HG03571 (cell line): Measurements from ENCODE around the gene RWDD3.

Experiments used
- ATAC-seq: cut with Tn5 transposase; IDR thresholded peaks from one replicate; pipeline ENCODE4 v1.9.1; 2021; ENCODE audit not compliant: unreplicated experiment

The RWDD3 gene

DNA sequence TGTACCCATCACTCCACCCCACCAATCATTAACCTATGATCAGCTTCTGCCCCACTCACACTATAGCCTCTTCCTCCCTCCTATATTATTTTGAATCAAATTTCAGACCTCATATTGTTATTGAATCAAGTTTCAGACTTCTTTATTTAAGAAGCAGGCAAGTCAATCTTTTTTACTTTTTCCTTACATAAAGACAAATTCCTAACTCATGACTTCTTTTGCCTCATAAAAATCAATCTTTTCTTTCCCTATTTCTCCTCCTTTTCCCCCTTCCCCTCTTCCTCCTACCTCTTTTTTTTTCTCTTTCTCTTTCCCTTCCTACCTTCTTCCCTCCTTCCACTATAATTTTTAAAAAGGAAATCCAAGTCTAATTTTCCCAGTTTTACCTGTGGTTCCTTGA, 4.3 kb upstream of the RWDD3 start:
- no peak for ATAC-seq

DNA sequence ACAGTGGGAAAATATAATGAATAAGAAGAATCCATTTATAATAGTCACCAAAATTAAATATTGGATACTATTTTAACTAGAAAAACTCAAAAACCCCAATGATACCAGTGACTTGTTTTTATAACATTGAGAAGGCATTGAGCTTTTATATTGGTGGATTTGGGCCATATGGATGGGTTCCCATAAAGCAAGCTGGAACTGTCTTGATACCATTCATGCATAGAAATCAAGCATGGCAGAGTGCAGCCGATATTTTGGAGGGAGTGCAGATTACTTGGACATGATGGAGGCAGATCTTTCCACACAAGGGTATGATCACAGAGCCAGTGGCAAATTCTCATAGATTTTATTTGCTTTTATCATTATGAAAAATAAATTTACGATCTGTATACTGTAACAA, 3.8 kb upstream of the RWDD3 start:
- no peak for ATAC-seq

DNA sequence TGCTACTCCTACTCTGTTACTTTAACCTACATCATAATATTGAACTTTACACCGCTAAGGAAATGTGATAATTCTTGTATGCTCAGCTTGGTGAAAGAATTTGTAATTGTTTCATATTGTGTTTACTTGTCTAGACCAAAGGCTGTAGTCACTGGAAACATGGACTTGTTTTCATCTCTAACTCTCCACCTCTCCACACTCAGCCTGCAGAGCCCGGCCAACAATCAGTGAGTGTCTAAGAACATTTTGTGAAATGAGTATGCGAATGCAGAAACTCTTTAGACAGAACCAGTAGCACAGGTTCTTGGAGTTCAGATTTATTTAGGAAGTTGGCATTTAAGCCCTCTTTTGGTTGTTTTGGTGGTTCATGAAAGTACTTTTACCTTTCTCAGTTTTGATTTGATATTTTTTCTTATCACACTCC, 3.2 kb upstream of the RWDD3 start:
- no peak for ATAC-seq

DNA sequence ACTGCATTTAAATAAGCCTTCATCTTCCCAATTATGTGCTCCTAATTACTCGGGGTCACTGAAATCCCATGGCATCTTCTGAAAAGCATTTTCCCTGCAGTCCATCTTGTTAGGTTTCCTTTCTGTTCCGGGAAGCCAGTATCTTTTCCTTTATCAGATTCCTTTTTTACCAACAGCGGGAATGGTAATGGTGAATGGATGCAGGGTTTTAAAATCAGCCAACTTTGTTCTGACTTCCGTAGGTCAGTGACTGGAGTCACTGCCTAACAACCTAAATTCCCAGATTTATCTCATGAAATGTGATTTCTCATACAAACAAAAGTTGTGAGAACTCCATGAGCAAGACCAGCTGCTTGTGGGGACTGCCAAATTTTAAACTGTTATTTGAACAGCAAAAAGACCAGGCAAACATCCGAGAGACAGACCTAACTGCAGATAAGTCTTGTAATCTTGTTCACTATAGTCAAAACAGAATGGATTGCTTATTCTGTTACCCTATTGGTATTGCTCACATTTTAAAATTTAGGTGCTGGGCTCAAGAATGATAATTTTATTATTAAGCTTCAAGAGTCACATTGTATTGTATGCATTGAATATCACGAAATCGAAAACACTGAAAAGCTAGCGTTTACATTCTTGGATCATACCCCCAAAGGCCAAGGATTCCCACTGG, 1.2 kb upstream of the RWDD3 start:
- no peak for ATAC-seq

DNA sequence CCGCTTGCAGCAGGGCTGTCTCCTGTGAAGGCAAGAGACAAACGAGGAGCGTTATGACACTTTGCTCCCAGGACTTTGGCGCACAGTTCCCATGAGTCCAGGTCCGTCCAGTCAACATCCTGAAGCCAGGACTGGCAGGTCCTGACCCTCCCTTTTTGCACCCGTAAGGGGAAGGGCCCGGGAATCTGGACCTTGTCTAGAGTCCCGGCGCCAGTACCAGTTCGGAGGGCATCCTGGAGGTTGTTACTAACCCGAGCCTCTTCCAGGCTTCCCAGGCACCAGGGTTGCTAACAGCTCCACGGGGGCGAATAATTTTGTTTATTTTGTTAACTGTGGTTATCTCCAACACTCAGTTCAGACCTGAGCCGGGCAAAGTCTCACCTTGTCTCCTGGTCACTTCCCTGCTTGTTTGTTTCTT, 682 bp upstream of the RWDD3 start:
- ATAC-seq, result no peak

DNA sequence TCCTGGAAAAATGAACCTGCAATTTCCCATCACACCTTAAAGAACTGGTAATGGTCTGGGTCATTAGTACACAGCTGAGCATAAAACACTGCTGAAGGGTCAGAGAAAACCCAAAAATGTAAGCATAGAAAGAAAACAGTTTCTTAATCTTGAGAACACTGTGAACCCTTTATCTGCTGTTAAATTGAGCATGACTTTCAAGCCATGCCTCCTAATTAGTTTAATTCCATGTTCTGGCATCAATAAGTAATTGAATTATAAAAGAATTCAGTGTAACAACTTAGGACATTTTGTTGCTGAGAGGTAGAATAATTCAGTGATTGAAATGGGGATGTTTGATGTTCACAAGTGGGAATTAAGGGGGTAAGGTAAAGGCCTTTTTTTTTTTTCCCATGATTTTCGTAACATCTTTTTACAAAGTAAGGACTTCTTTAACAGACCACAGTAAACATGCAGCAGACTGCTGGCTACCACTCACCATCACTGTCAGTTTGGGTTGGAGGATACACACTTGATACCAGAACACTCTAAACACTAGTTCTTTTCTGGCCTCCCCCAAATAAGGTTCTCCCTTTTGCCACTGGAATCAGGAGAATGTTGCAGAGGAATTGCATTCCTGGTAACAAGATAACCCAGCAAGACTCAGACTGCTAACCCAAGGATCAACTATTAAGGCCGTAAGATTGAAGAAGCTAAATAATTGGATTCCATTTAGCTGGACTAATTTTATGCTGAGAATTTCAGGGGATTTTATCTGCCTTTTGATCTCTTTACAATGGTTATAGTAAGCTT, 3.0 kb downstream of the RWDD3 start:
- no peak for ATAC-seq

DNA sequence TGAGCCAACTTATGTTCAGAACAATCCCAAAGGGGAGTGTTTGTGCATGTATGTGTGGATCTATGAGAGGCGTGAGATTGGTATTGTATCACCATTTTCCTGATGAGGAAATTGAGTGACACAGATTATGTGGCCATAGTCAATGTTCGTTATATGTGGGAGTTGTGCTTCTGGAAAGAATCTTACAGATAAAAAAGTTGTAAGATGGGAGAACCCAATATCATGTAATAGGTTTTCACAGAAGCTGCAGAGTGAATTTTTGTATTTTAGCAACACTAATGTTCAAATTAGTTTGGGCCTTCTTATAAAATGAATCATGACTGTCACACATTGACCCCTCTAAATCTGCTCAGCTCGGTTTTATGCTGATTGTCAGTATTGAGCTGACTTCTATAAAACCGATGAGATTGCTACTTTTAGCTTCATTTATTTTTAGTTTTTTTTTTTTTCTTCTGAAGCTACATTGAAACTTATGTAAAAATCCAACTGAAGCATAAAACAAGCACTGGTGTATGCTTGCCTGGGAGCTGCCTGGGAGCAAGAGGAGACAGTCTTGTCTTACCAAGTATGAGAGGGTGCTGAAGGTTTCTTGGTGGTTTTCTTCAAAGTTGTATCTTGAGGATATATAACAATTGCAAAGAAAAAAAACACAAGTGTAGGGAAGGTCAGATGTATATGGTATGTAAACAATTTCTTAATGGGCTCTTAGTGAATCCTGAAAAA, 4.1 kb downstream of the RWDD3 start:
- ATAC-seq, result no peak

DNA sequence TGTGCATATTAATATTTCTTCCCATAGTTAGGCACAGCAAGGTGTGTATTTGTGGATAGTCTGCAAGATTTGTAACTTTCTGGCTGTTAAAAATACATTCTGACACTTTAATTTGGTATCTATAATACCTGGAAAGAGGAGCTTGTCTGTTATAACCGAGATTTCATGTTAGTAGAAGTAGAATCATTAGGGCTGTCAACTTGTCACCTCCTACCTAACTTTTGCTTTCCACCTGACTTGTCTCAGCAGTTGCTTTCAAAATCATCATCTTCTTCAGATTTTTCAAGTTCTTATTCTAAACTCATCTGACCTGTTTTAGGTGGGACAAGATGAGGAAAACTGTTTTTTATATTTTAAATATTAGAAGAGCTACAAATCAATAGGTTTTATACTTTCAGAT, 11.0 kb downstream of the RWDD3 start:
- ATAC-seq, result no peak

DNA sequence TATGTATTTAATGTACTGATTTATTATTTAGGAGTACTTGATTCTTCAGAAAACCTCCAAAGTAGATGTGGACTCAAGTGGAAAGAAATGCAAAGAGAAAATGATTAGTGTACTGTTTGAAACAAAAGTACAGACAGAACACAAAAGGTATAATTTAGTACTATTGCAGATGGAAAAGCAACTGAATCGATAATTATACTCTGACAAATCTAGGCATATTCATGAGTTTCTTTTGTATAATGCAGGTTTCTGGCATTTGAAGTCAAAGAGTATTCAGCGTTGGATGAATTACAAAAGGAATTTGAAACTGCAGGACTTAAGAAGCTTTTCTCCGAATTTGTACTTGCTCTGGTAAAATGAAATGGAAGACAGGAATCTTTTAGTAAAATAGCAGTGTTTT, 12.5 kb downstream of the RWDD3 start:
- no peak for ATAC-seq

DNA sequence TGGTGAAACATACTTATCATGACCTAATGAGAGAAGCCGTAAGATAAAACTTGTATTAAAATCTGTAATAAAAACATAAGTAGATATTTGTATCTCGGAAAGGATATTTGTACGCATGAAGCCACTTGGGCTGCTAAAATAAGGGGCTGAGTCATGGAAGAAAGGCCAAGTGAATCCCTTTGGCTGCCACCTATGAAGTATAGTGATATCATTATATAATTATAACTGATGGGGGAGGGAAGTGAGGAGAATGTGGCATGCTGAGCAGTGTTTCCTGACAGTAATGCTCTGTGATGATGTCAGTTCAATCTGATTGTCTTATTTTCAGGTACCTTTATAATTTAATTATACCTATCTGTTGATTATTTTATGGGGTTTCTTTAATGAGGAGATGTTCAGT, 13.6 kb downstream of the RWDD3 start:
- no peak for ATAC-seq

DNA sequence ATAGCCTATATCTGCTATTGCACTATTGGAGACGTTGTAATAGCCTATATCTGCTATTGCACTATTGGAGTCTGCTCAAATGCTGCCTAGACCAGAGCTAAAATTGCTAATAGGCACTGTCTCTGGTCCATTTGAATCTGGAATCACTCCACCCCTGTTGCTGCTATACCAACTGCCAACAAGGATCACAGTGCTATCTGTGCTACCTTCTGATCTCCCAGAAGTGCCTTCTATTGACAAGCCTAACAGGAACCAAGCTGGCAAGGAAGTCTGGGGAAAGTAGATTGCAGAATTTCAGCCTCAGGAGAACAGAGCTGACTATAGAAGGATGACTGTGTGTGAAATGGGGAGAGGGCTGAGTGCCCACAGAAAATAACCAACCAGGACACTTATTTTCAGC, 15.9 kb downstream of the RWDD3 start:
- ATAC-seq, result no peak

DNA sequence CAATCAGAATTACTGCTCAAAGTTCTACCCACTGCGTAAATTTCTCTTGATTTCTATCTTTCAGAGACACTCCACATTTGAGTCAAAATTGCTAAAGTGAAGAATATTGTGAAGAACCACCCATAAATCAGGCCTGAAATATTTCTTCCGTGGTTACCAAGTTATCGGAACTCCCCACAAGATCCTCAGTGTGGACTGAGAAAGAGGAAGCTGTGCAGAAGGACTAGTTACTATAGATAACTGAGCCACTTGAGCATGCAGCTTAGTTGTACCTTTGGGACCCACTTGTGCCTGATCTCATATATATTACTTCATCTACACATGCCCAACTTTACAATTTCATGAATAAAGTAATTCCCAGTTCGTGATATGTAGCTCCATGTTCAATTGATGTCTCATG, 18.4 kb downstream of the RWDD3 start:
- ATAC-seq, result no peak

DNA sequence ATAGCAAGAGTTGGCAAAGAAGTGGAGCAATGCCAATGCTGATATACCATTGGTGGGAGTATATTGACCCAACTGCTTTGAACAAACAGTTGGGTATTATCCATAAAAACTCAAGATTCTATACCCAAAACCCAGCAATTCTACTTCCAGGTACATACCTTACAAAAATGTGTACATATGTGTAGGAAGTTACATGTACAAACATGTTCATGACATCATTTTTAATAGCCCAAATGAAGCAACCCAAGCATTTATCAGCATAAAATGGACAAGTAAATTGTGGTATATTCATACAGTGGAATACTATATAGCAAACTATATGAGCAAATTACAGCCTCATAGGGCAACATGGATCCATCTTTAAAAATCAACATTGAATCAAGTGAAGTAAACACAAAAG, 20.9 kb downstream of the RWDD3 start:
- ATAC-seq, result no peak

DNA sequence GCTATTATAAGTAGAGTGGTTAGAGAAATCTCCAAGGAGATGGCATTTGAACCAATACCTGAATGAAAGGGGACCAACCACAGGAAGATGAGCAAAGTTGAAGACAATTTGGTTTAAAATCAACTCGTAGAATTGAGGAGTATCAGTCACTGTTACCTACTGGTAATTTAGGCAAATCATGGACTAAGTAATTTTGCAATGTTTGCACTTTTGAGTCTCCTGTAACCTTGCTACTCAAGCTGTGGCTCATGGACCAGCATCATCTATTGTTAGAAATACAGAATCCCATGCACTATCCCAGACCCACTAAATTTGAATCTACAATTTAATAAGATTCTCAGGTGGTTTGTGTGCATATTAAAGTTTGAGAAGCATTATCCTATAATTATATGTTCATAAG, 21.8 kb downstream of the RWDD3 start:
- no peak for ATAC-seq

DNA sequence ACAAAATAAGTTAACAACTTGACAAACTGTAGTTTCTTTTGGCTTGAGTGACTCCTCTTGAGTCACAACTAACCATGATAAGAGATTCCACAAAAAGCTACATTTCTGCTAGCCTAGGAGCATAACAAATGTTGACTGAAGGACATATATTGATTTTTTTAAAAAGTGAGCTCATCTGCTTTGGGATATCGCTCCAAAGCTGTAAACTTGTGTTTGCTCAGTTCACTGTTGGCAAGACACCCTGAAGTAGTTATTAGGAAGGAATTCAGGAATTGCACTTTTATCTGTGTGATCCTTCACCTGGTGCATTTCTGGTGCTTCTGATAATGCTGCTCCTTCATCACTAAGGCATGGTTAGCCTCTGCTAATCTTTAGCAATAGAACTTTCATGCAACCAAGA, 23.7 kb downstream of the RWDD3 start:
- no peak for ATAC-seq

DNA sequence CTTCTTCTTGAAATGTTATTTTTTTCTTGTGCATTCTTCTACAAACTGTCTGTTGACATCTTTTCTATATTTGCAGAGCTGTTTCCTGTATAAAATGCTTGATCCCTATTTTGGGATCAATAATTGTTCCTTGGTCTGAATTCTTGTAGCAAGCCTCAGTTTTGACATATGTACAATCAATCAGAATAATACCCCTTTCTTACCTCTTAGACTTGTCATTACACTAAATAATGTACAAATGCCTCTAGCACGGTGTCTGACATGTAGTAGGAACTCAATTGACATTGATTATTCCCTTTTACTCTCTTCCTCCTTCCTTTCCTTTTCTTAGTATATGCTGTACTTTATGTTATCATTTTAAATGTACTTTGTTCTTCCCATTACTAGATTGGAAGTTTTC, 25.2 kb downstream of the RWDD3 start:
- no peak for ATAC-seq

DNA sequence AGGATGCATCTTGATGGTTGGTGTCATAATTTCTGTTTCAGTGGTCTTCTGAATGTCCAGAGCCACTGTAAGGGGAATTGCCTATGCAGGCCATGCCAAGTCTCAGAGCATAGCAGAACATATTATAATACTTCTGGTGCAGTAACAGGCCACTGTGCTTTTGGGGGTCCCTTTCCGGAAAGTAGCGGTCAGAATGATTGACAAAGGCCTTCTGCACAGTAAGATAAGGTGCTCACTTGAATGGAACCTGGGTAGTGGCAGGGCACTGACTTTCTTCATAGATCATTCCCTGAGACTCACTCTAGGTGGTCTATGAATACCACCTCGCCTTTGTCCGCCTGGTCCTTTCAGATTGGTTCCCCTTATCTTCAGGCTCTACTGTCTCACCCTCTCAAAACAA, 28.9 kb downstream of the RWDD3 start:
- ATAC-seq, result no peak

DNA sequence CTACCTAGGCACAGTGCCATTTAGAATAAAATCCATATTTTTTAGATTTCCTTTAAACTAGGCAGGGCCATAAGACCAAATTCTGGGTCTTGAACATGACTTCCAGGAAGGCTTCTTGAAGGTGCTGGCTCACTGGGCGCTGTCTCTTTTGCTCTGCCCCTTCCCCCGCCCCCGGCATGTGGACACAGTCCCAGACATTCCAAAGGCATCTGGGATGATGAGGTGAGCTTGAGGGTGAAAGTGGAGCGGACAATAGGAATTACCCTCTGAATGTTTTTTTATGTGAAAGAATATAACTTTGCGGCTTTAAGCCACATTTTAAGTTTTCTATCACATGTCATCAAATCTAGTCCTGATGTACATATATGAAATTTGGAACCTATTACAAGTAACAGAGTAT, 29.4 kb downstream of the RWDD3 start:
- no peak for ATAC-seq

DNA sequence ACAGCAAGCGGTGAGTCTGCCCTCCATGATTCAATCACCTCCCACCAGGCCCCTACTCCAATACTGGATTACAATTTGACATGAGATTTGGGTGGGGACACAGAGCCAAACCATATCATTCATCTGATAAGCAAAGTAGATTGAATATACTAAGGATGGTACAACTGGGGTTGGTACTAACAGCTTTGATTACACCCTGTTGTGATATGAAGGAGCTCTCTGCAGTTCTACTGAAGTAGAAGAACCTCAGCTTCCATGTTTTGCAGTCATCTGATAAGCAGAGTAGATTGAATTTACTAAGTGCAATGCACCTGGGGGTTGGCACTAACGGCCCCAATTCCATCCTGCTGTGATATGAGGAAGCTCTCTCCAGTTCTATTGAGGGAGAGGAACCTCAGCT, 31.1 kb downstream of the RWDD3 start:
- no peak for ATAC-seq

DNA sequence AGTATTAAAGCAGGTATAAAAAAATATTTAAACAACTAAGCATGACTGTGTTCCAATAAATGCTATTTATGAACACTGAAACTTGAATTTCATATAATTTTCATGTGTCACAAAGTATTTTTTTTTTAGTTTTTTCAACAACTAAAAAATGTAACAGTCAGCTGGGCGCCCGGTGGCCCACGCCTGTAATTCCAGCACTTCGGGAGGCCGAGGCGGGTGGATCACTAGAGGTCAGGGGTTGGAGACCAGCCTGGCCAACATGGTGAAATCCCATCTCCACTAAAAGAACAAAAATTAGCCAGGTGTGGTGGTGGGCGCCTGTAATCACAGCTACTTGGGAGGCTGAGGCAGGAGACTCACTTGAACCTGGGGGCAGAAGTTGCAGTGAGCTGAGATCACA, 42.4 kb downstream of the RWDD3 start:
- no peak for ATAC-seq

DNA sequence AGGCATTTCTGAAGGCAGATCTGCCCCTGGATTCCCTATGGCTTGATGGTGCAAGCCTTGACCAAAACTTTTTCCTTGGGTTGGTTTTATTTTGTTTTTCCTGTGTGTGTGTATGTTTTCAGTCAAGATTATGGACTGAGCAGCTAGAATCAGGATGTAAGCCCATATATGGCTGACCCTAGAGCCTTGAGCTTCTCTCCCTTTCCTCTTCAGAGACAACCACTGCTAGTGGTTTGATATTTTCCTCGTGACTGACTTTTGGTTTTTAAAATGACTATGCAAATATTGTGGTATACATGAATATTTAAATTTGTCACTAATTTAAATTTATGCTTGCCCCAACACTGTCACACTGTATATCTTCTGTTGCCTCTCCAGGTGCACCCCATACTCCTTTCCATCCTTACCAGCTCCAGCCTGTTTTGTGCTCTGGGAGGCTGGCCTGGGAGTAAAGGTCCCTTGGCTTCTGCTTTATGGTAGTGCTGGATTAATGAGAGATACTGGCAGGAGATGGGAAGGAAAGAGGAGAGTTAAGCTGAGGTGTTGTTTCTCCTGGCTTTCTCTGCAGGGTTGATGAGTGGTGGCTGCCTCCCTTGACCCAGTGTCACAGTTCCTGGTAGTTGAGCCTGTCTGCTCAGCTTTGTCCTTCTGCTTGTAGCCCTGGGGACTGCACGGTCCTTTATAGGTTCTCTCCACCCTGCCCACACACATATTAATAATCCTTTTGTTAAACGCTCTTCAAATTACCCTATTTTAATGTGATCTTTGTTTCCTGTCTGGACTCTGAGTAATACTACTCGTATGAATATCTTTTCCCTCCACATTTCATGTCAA, 44.4 kb downstream of the RWDD3 start:
- no peak for ATAC-seq
